Activated T-helper 1 cell treated with Interleukin-2 at 50 U/mL for 16 hours (primary cell): Measurements from ENCODE around the gene GET3.
"Not testable (repeated sequence)": the region's sequence is repeated elsewhere in the genome, so short reads cannot be mapped to it uniquely, and the experiment has no call there.

Experiments used
- DNase-seq: peaks from one replicate; pipeline ENCODE4 v3.0.0-alpha.2; 2020; ENCODE audit warnings: low read depth

The GET3 gene

DNA sequence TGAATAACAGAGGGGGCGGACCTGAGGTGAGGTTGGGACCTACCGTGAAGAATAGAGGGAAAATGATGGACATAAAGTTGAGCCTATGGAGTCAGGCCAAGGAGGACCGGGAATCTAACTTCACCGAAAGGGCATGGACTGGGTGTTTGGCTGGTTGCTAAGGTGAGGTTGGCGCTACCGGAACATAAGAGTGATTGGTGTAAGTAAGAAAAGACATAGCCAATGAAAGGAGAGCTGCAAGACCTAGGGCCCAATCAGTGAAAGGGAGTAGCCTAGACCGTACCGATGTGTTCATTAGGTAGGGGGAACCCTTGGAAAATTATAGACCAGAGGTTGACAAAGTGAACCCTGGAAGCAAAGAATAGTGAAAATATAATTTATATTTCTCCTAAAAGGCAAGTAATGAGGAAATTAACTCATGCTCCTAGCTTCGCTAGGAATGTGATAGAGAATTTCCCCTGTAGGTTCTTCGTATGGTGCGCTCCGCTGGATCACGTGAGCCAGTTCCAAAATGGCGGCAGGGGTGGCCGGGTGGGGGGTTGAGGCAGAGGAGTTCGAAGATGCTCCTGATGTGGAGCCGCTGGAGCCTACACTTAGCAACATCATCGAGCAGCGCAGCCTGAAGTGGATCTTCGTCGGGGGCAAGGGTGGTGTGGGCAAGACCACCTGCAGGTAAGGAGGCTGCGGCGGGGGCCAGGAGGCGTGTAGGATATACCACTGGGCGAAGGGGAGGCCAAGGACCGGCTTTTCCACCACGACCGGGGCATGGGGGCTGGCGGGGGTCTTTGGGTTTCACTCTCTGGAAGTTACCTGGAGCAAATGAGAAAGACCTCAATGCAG lies at the start of gene GET3:
Gene GET3 (plus strand): TSS at position 503 of the 840 bp plus-strand sequence. CDS start 9 bp downstream, at position 512.
- DNase-seq = peak; percentile 60

DNA sequence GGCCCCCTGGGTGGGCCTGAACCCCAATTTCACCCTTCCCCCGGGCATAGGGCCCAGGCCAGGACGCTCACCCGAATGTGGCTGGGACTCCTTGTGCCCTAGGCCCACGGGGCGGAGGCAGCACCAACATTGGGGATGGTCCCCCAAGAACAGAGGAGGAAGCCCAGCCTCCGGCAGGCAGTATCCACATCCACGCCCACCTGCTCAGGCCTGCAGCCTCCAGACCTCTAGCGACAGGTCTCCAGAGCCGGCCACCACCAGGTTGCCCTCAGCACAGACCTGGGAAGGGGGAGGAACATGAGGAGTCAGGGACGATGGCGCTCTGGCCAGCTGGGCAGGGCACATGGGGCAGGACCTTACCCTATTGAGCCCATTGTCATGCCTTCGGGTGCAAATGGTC lies 48.3 kb upstream of the GET3 start:
- no peak for DNase-seq

DNA sequence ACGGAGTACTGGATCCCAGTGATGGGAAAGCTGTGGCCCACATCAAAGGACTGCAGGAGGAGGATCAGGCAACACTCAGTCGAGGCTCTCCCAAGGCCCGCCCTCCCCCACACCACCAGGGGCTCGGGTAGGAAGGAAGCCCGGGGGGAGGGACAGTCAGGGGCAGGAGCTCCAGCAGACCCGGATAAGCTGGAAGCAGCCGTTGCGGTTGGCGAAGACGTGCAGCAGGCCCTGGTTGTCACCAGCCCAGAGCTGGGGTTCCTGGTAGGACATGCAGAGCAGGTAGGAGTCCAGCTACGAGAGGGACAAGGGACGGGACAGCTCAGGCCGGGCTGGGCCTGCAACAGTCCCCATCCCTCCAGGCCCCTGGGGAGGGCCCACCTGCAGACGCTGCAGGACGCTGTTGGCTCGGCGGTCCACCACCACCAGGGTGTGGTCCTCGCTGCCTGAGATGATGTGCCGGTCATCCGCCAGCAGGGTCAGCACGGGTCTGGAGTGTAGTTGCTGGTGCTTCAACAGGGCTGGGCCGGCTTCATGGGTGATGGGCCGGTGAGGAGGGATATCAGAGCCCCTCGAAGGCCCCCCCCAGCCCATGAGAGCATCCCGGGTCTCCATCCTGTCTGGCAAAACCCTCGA lies 47.6 kb upstream of the GET3 start:
- DNase-seq = no peak

DNA sequence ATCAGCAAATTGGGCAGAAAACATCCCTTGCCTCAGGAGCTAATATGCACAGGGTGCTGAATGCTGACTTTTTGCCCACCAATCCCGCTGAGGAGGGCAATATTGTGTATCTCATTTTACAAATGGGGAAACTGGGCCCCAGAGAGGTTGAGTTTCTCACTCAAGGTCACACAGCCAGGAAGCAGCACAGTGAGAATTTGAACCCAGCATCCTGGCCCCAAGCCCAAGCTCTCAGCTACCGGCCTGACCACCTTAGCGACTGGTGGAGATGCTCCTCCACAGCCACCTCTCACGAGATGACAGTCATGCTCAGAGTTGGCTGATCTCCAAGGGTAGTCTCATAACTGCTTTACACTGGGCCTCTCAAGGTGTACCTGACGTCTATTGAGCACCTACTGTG lies 44.3 kb upstream of the GET3 start:
- no peak for DNase-seq

DNA sequence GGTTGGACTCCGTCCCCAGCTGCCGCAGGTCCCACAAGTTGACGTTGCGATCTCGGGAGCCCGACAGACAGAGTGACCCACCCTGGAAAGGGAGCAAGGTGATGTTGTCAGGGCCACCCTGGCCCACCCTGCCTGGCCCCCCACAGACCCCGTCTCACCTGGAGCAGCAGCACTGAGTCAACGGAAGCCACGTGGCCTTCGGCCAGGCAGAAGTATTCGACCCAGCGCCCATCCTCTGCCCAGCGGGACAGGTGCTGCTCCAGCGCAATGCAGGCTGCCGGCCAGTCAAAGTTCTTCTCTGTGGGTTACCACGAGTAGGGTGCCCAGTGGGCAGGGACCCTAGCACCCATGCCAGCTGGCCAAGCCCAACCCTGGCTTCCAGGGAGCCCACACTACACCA lies 42.7 kb upstream of the GET3 start:
- DNase-seq = no peak

DNA sequence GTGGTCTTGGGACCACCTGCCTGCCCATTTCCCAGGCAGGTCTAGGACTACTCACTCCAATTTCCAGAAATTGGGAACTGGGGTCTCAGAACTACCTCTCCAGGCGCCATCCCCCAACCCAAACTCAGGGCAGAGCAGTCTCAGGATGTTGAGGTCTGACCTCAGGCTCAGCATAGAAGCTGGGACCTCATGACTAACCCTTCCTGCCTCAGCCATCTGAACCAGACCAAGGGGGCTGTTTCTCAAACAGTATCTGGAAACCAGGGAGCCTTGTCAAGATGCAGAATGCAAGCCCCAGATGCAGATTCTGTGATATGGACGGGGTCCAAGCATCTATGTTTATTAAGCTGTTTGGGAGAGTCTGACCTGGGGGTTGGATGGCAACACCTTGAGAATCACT lies 42.2 kb upstream of the GET3 start:
- no peak for DNase-seq

DNA sequence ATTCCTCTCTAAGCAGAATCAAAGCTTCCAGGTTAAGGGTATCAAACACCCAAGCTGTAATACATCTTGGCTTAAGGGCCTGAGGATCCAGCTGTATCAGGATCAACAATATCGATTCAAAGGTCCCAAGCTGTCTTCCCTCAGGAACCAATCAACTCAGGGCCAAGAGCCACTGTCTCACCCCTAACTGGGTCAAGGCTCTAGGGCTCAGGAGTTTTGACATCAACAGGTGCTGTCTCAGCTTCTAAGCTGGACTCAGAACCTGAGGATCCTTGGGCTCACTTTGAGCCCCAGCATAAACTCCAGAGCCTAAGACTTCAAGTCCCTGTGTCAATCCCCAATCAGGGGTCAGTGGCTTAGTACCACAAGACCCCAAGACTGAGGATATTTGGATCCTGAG lies 41.8 kb upstream of the GET3 start:
- no peak for DNase-seq

DNA sequence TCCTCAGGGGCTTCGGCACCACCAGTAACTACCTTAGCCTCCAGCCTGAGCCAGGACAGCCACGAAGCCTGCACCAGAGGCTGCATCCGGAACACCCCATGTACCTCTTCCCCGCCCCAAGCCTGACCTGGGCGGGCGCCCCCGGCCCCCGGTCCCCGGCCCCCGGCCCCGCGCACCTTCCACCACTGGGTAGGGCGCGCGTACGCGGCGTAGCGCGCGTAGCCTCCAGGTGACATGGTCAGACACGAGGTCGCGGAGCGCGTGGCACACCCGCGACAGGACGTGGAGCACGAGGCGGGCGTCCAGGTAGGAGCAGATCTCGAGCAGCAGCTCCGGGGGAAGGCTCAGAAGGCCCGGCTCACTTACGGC lies 41.3 kb upstream of the GET3 start:
- DNase-seq = no peak

DNA sequence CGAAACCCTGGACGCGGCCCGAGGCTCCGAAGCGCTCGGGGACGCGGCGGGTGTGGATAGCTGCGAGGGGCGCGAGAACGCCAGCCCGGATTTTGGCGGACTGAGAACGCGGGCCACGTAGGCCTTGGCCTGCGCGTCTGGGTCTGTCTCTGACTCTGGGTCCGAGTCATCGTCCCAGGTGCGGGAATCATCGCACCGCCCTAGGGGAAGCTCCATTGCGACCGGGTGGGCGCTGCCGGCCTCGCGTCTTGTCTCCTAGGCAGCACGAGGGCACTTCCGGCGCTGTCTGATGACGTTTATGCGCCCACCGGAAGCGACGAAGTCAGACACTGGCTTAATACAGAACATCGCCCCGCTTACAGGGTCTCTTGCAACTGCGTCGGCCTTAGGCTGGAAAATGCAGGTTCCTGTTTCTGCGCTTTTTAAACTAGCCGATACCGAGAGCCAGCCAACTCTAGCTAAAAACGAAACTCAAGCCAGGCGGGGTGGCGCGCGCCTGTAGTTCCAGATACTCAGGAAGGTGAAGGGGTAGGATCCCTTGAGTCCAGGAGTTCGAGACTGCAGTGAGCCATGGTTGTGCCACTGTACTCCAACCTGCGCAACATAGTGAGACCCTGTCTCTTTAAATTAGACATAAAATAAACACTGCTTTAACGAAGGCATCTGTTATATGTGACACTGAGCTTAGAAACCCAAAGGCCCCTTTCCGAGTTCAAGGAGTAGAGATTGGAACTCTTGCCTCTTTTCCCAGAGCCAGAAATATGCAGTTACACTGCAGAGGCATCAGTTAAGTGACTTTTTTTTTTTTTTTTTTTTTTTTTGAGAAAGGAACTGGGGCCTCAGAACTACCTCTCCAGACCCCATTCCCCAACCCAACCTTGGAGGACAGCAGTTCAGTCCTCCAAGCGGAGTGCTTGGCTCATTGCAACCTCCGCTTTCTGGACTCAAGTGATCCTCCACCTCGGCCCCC lies 40.6 kb upstream of the GET3 start, which contains the start of gene FBXW9:
Gene FBXW9 (minus strand): TSS at position 266 of the 970 bp plus-strand sequence. CDS start 50 bp downstream, at position 216.
- peak; percentile 95 for DNase-seq

DNA sequence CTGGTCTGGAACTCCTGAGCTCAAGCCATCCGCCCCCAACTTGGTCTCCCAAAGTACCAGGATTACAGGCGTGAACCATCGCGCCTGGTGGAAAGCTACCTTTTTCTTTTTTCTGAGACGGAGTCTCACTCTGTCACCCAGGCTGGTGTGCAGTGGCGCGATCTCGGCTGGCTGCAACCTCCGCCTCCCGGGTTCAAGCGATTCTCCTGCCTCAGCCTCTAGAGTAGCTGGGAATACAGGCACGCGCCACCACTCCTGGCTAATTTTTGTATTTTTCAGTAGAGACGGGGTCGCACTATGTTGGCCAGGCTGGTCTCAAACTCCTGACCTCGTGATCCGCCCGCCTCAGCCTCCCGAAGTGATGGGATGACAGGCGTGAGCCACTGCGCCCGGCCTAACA lies 39.9 kb upstream of the GET3 start:
- DNase-seq = not testable (repeated sequence)

DNA sequence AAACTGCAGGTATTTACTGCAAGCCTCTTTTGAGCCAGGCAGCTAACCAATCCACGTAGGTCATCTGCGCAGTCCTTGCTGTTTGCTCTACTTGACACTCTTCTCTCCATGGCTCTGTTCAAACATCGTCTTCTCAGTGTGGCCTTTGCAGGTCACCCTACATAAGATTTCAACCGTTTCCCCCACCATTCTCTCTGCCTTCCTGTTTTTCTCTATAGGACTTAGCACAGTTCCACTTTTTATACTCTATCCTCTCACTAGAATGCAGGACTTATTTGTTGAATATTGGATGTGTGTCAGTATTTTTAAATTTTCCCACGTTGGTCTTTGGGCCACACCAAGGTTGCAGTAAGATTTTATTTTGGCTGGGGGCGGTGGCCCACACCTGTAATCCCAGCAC lies 39.2 kb upstream of the GET3 start:
- no peak for DNase-seq

DNA sequence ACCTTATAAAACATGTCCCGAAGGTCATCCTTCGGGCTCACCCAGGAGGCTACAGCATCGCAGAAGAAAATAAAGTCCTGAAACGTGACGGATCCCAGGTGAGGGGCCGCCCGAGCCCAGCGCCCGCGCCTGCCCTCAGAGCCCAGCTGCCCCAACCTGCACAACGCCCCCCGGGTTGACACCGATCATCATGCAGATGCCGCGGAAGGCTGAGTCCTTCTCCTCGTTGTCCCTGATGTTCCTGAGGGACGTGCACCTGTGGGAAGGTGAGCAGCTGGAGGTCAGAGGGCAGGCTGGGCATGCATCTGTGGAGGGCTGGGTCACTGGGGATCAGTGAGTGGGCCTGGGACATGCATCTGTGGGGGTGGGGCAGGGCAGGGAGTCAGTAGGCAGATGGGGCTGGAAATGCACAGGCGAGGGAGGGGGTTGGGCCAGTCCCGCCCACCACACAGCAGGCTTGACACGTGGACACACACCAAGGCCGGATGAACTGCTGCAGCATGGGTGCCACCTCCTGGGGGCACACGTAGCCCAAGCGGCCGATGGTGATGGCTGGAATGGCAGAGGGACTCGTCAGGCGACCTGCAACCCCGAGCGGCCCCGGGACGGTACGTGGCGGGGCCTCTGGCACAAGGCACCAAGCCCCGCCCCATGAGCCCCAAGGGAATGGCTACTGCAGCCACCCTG lies 35.6 kb upstream of the GET3 start:
- DNase-seq = no peak

DNA sequence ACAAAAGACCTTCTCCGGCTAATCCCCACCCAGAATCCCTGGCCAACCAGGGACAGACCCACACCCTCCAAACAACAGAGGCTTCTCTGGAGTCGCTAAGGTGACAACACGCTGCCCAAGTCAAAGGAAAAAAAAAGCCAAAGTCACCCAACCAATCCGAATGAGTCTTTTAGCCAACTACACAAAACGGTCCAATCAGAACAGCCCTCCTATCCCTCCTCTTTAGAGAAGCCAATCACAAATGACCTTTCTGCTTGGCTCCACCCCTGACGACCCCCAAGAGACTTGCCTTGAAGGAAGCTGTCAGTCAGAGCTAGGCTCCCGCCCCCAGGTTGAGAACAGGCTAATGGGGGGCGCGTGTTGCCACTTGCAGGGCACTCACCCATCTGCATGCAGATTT lies 34.3 kb upstream of the GET3 start:
- DNase-seq = no peak

DNA sequence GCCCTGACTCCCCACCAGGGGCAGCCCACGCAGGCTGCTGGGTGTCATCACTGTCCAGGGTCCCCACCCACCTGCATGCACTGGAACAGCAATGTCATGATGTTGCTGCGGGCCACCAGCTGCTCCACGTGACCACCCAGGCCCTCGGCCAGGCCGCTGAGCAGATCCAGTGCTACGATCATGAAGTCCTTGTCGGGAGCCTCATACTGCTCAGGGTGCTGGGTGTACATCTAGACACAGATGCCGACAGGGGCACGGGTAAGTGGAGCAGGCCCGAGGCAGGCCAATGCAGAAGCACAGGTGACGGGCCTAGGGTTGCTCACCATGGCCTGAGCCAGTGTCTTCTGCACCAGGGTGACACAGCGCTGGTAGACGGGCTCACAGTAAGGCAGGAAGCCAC lies 32.1 kb upstream of the GET3 start:
- no peak for DNase-seq

DNA sequence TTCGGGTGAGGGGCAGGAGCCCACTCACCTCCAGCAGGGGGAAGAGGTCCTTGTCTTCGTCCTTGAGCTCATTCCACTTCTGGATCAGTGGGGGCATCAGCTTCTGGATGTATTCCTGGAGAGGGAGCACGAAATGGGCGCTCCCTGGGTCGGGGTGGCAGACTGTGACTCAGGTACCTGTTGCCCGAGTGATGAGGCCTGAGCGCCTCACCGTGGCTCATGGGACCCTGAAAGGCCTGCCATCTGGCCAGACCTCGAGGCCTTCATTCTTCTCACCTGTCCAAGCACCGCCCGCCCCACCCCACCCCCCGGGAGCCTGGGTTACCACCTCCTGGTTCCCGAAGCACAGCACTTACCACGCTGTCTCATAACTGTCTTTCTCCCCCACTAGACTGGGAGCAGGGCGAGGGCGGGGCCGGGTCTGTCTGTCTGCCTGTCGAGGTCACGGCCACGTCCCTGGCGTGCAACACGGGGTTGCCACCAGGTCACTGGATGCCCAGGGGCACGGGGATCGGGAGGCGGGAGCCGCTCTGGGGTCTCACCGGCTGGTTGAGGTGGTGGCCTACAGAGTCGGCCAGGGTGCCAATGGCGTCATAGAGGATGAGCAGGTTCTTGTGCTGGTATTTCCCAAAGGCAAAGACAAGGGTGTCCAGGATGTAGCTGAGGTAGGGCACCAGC lies 31.5 kb upstream of the GET3 start:
- DNase-seq = no peak

DNA sequence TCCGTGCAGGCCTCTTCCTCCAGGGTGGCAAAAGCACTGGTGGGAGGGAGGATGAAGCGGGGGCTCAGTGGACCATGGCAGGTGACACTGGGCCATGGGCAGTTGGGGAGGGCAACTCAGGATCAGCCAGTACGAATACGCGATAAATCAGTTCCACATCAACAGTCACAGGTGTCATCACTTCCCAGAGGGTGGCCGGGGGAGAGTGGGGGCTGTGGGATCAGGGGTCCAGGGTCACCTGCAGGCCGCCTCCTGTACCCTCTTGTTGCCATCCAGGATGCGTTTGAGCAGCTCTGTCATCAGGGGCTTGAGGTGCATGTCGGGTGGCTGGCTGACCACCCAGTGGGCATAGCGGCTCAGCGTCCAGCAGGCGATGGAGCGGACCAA lies 31.0 kb upstream of the GET3 start:
- no peak for DNase-seq

DNA sequence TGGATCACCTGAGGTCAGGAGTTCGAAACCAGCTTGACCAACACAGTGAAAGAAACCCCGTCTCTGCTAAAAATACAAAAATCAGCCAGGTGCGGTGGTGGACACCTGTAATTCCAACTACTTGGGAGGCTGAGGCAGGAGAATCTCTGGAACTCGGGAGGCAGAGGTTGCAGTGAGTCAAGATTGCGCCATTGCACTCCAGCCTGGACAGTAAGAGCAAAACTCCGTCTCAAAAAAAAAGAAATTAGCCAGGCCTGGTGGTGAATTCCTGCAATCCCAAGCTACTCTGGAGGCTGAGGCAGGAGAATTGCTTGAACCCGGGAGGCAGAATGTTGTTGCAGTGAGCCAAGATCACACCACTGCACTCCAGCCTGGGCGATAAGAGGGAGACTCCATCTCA lies 28.7 kb upstream of the GET3 start:
- DNase-seq = no peak

DNA sequence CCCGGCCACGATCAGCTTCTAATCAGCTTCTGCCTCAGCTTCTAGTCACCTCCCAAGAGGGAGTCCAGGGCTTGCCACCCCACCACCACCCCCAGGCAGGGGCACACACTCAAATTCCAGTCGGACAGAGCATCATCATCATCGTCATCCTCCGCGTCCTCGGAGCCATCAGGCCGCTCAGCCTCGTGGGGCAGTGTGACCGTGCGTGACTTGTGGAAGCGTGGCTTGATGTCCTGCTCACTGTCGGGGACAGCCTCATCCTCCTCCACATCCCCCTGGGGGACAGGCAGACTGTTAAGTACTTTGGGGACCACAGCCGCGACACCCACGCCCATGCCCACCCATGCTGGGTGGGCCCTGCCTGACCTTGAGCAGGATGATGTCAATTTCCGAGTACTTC lies 26.1 kb upstream of the GET3 start:
- DNase-seq = no peak

DNA sequence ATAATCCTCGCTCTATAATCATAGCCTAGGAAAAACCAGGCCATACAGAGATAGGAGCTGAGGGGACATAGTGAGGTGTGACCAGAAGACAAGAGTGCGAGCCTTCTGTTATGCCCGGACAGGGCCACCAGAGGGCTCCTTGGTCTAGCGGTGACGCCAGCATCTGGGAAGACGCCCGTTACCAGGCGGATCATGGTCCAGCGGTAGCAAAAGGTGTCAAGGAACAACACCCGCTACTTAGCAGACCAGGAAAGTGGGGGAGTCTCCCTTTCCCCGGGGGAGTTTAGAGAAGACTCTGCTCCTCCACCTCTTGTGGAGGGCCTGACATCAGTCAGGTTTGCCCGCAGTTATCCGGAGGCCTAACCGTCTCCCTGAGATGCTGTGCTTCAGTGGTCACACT lies 25.2 kb upstream of the GET3 start:
- DNase-seq = not testable (repeated sequence)

DNA sequence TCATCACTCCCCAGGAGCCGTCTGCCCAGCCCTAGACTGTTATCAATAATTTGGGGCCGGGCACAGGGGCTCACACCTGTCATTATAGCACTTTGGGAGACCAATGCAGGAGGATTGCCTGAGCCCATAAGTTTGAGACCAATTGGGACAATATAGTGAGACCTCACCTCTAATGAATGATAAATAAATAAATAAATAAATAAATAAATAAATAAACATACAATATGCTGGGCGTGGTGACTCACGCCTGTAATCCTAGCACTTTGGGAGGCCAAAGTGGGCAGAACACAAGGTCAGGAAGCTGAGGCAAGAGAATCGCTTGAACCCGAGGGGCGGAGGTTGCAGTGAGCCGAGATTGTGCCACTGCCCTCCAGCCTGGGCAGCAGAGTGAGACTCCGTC lies 24.0 kb upstream of the GET3 start:
- not testable (repeated sequence) for DNase-seq

DNA sequence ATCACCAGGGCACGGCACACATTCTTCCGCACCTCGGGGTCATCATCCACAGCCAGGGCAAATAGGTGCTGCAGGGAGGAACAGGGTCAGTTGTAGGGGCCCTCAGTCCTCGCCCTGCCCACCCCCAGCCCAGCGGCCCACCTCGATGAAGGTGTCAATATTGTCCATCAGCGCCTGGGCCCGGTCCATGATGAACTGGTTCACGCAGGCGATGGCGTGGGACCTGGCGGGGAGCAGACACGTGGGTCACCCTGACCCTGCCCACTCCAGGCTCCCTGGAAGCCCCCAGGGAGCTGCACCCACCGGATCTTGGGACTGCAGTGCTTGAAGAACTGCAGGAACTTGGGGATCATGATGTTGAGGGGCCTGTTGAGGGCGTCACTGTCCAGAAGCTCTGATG lies 22.2 kb upstream of the GET3 start:
- DNase-seq = no peak
